ENCODE results near the gene SRP68. TPM values are rescaled to one million over a fixed set of nuclear protein-coding genes. Genes with fewer than 3 reads are reported as not detected.
A peak's percentile ranks its signal among the peaks of the same experiment; 100 is the strongest.

The SRP68 gene
- total RNA-seq, 2 donors from 2014 or later = 73.9 to 78.0 TPM

DNA sequence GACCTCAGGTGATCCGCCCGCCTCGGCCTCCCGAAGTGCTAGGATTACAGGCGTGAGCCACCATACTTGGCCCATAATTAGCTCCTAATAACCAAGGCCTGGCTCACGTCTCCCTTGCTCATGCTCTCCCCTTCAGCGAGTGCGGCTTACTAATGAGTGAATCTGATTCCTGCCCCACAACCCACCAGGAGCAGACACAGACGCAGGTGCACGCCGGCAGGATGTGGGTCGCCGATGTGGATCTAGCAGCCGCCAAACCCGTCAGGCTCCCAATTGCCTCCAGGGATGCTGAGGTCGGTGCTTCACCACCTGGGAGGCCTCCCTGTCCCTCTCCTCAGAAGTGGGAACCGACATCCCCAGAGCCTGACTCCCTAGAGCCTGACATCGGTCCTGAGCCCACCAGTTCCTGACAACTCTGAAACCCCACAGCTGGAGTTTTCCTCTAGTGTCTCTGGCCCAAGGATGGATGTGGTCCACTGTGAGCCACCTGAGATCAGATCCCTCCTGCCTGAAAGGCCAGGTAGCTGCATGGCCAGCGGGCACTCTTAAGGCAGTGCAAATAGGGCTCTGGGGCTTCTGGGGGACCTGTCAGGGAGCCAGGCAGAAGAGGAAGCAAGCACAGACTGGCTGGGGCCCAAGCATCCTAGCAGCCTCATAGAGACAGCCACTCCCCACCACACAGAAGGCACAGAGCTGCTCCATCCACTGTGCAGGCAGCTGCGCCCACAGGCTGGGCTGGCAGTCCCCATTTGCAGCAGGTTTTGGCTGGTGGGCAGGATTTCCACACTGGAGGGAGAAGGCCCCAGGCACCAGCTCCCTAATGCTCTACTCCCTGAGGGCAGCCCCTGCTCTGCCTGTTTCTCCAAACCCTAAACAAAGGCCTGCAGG is 20.5 kb upstream of the SRP68 start:
- H3K4me3 ChIP-seq (ENCODE audit: low read length) = no peak overlapping the region
- DNase-seq = no peak
- H3K9ac ChIP-seq (ENCODE audit: extremely low read depth, low read length, poor library complexity, severe bottlenecking) = no peak overlapping the region
- H3K4me1 Mint-ChIP-seq = no peaks in the 10 kb centered on the region
- H3K27me3 ChIP-seq (ENCODE audit: control insufficient read depth, insufficient read depth, low read length, poor library complexity, severe bottlenecking) = no peaks in the 10 kb centered on the region
- WGBS, 2 experiments (ENCODE audit: insufficient coverage in 1 of 2, insufficient read length in 1 of 2) = 94 to 96% methylated on average over 8 to 20 of the region's 20 CpGs
- no peaks in the 10 kb centered on the region for H3K27me3 Mint-ChIP-seq (ENCODE audit: insufficient read depth)
- H3K27ac Mint-ChIP-seq = no peak overlapping the region
- no peaks in the 10 kb centered on the region for H3K4me1 ChIP-seq (ENCODE audit: control insufficient read depth, insufficient read depth, low read length)
- H3K4me3 Mint-ChIP-seq = no peak overlapping the region
- H3K9me3 Mint-ChIP-seq = no peaks in the 10 kb centered on the region
- TF ChIP-seq, protein P1, sequence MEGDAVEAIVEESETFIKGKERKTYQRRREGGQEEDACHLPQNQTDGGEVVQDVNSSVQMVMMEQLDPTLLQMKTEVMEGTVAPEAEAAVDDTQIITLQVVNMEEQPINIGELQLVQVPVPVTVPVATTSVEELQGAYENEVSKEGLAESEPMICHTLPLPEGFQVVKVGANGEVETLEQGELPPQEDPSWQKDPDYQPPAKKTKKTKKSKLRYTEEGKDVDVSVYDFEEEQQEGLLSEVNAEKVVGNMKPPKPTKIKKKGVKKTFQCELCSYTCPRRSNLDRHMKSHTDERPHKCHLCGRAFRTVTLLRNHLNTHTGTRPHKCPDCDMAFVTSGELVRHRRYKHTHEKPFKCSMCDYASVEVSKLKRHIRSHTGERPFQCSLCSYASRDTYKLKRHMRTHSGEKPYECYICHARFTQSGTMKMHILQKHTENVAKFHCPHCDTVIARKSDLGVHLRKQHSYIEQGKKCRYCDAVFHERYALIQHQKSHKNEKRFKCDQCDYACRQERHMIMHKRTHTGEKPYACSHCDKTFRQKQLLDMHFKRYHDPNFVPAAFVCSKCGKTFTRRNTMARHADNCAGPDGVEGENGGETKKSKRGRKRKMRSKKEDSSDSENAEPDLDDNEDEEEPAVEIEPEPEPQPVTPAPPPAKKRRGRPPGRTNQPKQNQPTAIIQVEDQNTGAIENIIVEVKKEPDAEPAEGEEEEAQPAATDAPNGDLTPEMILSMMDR (conservative IDR thresholded peaks at IDR 0.05) = no peak
- H3K36me3 Mint-ChIP-seq (ENCODE audit: low read depth) = peaks cover 70% of the 10 kb centered on the region
- H3K27ac ChIP-seq (ENCODE audit: low read depth, low read length) = no peak overlapping the region
- peaks cover 82% of the 10 kb centered on the region for H3K36me3 ChIP-seq (ENCODE audit: control insufficient read depth, insufficient read depth, low read length)
- H3K9me3 ChIP-seq (ENCODE audit: control insufficient read depth, low read length) = no peaks in the 10 kb centered on the region

DNA sequence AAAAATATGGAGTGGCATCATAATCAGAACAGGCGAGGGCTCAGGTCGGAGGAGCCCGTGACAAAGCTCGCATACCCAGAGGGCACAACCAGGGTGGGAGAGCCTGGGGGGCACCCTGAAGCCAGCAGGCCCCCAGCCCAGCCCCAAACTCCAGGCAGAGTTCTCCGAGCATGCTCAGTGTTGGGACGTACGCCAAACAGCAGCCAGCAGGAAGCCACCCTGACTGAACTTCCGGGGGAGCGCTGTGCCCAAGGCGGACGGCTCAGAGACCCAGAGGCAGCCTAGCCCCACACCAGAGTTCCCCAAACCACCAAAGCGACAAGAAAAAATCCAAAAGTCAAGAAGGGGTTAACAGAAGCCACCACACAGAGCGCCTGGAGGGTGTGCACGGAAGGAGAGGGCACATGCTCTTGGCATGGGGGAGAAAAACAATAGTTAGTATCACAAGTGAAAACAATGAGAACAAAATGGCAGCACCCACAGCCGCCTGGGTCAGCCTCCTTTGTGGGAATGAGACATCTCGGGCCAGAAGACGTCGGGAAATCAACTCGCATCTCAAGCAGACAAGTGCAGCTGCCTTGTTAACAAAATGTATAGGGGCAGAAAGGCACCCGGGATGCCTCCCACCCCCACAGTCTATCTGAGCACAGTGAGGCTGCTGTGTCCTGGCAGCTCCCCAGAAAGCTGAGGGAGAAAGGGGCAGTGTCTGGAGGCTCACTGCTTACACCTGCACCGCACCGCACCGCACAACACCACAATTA is 19.4 kb upstream of the SRP68 start:
- Histone ChIP-seq H3K9me3 (ENCODE audit: control insufficient read depth, low read length) (no peaks in the 10 kb centered on the region), H3K4me1 (ENCODE audit: control insufficient read depth, insufficient read depth, low read length) (no peaks in the 10 kb centered on the region), H3K27me3 (ENCODE audit: control insufficient read depth, insufficient read depth, low read length, poor library complexity, severe bottlenecking) (no peaks in the 10 kb centered on the region), H3K9ac (ENCODE audit: extremely low read depth, low read length, poor library complexity, severe bottlenecking) (no peak overlapping the region), H3K27ac (ENCODE audit: low read depth, low read length) (peak overlapping the region; percentile 17), H3K4me3 (ENCODE audit: low read length) (no peak overlapping the region), H3K36me3 (ENCODE audit: control insufficient read depth, insufficient read depth, low read length) (peaks cover 82% of the 10 kb centered on the region)
- Mint-ChIP-seq H3K36me3 (ENCODE audit: low read depth) (peaks cover 65% of the 10 kb centered on the region), H3K4me3 (no peak overlapping the region), H3K27ac (no peak overlapping the region), H3K27me3 (ENCODE audit: insufficient read depth) (no peaks in the 10 kb centered on the region), H3K4me1 (no peaks in the 10 kb centered on the region), H3K9me3 (no peaks in the 10 kb centered on the region)
- no peak for DNase-seq
- TF ChIP-seq, protein P1 (conservative IDR thresholded peaks at IDR 0.05) = no peak
- WGBS, 2 experiments (ENCODE audit: insufficient coverage in 1 of 2, insufficient read length in 1 of 2) = 86% methylated on average over 14 to 23 of the region's 23 CpGs

DNA sequence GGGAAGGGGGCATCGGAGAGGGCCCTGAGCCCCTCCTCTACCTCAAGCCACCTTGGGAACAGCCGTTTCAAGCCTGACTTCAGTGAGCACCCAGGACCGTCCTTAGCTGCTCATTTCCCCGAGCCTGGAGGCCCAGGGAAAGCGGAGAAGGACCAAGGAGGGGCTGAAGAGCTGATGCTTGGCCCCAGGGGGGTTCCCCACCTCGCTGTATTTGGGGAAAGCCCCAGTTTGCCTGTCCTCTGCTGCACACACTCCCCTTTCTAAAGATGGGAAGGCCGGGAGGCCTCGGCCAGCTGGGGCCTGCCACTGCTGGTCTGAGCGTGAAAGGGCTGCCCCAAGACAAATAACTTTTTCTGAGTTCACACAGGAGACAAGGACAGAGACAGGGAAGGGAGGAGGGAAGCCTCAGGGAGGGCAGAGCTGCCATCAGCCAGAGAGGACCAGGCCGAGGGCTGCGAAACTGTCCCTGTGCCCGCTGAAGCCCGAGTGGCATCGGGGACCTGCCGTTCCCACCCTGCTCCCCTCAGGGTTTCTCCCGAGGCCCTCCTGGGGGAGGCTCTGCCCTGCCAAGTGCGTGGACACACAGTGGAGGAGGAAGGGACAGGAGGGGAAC is 18.3 kb upstream of the SRP68 start:
- Mint-ChIP-seq H3K4me1 (no peaks in the 10 kb centered on the region), H3K27me3 (ENCODE audit: insufficient read depth) (no peaks in the 10 kb centered on the region), H3K4me3 (no peak overlapping the region), H3K9me3 (no peaks in the 10 kb centered on the region), H3K27ac (no peak overlapping the region), H3K36me3 (ENCODE audit: low read depth) (peaks cover 69% of the 10 kb centered on the region)
- Histone ChIP-seq H3K36me3 (ENCODE audit: control insufficient read depth, insufficient read depth, low read length) (peaks cover 83% of the 10 kb centered on the region), H3K4me3 (ENCODE audit: low read length) (no peak overlapping the region), H3K9me3 (ENCODE audit: control insufficient read depth, low read length) (no peaks in the 10 kb centered on the region), H3K4me1 (ENCODE audit: control insufficient read depth, insufficient read depth, low read length) (no peaks in the 10 kb centered on the region), H3K27me3 (ENCODE audit: control insufficient read depth, insufficient read depth, low read length, poor library complexity, severe bottlenecking) (no peaks in the 10 kb centered on the region), H3K27ac (ENCODE audit: low read depth, low read length) (no peak overlapping the region), H3K9ac (ENCODE audit: extremely low read depth, low read length, poor library complexity, severe bottlenecking) (no peak overlapping the region)
- TF ChIP-seq, protein P1 (conservative IDR thresholded peaks at IDR 0.05) = no peak
- 94 to 98% methylated on average over 9 to 17 of the region's 17 CpGs for WGBS, 2 experiments (ENCODE audit: insufficient coverage in 1 of 2, insufficient read length in 1 of 2)
- no peak for DNase-seq

All from endodermal cell (in vitro differentiated cells).